Fibroblast of pulmonary artery (primary cell): ENCODE measurements around the gene CNOT6.

Source experiments
- DNase-seq: peaks from one replicate; pipeline ENCODE4 v3.0.0-alpha.2; 2010; ENCODE audit warnings: low read depth
- H3K4me3 ChIP-seq: replicated peaks from 2 replicates; pipeline ENCODE4 v1.5.1; 2011; ENCODE audit warnings: low read depth, mild to moderate bottlenecking, control low read depth, low read length, moderate library complexity
- CTCF ChIP-seq: IDR thresholded peaks from 2 replicates; pipeline ENCODE4 v1.5.1; 2011; ENCODE audit warnings: mild to moderate bottlenecking, control low read depth, low read length, inconsistent platforms; ENCODE audit errors: missing control alignments

CNOT6 gene

GRCh38 chr5:180600554-180601041, 106.4 kb downstream of the CNOT6 start:
- no peak for TF ChIP-seq CTCF
- H3K4me3 ChIP-seq, result no peak overlapping the region
- no peak for DNase-seq

GRCh38 chr5:180601591-180602480, 107.7 kb downstream of the CNOT6 start:
- DNase-seq, result no peak

GRCh38 chr5:180602481-180603075, 108.4 kb downstream of the CNOT6 start:
- DNase-seq, result no peak
- no peak for TF ChIP-seq CTCF
- H3K4me3 ChIP-seq, result no peak overlapping the region

More at GRCh38 chr5:180601591-180602480, 107.7 kb downstream of the CNOT6 start:
- TF ChIP-seq CTCF, result no peak
- no peak overlapping the region for H3K4me3 ChIP-seq

GRCh38 chr5:180603076-180603594, 109.0 kb downstream of the CNOT6 start:
- DNase-seq, result no peak
- TF ChIP-seq CTCF, result no peak
- H3K4me3 ChIP-seq, result no peak overlapping the region

GRCh38 chr5:180604271-180604670, 110.1 kb downstream of the CNOT6 start:
- TF ChIP-seq CTCF, result no peak
- DNase-seq, result no peak
- H3K4me3 ChIP-seq, result no peak overlapping the region

- TF ChIP-seq CTCF, result peak; percentile 84
- DNase-seq, result peak; percentile 69
- no peak overlapping the region for H3K4me3 ChIP-seq
These were observed 111.5 kb downstream of the CNOT6 start for GRCh38 chr5:180605554-180606214.
